ENCODE data around the gene KRTAP5-8.
"Not testable (repeated sequence)": the region's sequence is repeated elsewhere in the genome, so short reads cannot be mapped to it uniquely, and the experiment has no call there.

Gene KRTAP5-8

GRCh38 chr11:71543866-71544265 is 6.0 kb downstream of the KRTAP5-8 start:
- no peak for DNase-seq (ENCODE audit: low read depth in 2 of 2)

- no peak for DNase-seq (ENCODE audit: low read depth in 2 of 2)
Measured at GRCh38 chr11:71544525-71545214, 6.8 kb downstream of the KRTAP5-8 start.

- no peak for DNase-seq (ENCODE audit: low read depth in 2 of 2)
Measured at GRCh38 chr11:71545405-71545966, 7.7 kb downstream of the KRTAP5-8 start.

- no peak for DNase-seq (ENCODE audit: low read depth in 2 of 2)
Measured at GRCh38 chr11:71548120-71548519, 10.3 kb downstream of the KRTAP5-8 start, which contains the start of gene KRTAP5-9. KRTAP5-9 (plus strand) TSS chr11:71548420; CDS start chr11:71548658, 238 bp downstream.

GRCh38 chr11:71548716-71549151 is 10.9 kb downstream of the KRTAP5-8 start:
- no peak for DNase-seq (ENCODE audit: low read depth in 2 of 2)

GRCh38 chr11:71551711-71552110 is 13.9 kb downstream of the KRTAP5-8 start:
- DNase-seq (ENCODE audit: low read depth in 2 of 2): no peak

- no peak for DNase-seq (ENCODE audit: low read depth in 2 of 2)
Measured at GRCh38 chr11:71554996-71555395, 17.2 kb downstream of the KRTAP5-8 start.

GRCh38 chr11:71555508-71555907 is 17.7 kb downstream of the KRTAP5-8 start:
- DNase-seq (ENCODE audit: low read depth in 2 of 2): no peak

GRCh38 chr11:71556018-71556417 is 18.2 kb downstream of the KRTAP5-8 start:
- no peak for DNase-seq (ENCODE audit: low read depth in 2 of 2)

GRCh38 chr11:71557257-71557656 is 19.4 kb downstream of the KRTAP5-8 start:
- no peak for DNase-seq (ENCODE audit: low read depth in 2 of 2)

GRCh38 chr11:71558996-71559395 is 21.2 kb downstream of the KRTAP5-8 start:
- no peak for DNase-seq (ENCODE audit: low read depth in 2 of 2)

GRCh38 chr11:71562120-71562519 is 24.3 kb downstream of the KRTAP5-8 start:
- no peak for DNase-seq (ENCODE audit: low read depth in 2 of 2)

GRCh38 chr11:71563406-71563805 is 25.6 kb downstream of the KRTAP5-8 start:
- no peak for DNase-seq (ENCODE audit: low read depth in 2 of 2)

GRCh38 chr11:71564430-71564829 is 26.6 kb downstream of the KRTAP5-8 start:
- no peak for DNase-seq (ENCODE audit: low read depth in 2 of 2)

- DNase-seq (ENCODE audit: low read depth in 2 of 2): no peak
Measured at GRCh38 chr11:71565263-71565662, 27.4 kb downstream of the KRTAP5-8 start, which contains the start of gene KRTAP5-10. KRTAP5-10 (plus strand) TSS chr11:71565563; CDS start chr11:71565588, 25 bp downstream.

GRCh38 chr11:71566081-71566620 is 28.3 kb downstream of the KRTAP5-8 start:
- DNase-seq (ENCODE audit: low read depth in 2 of 2): no peak

- DNase-seq (ENCODE audit: low read depth in 2 of 2): not testable (repeated sequence)
Measured at GRCh38 chr11:71566626-71567599, 29.1 kb downstream of the KRTAP5-8 start.

- DNase-seq (ENCODE audit: low read depth in 2 of 2): not testable (repeated sequence)
Measured at GRCh38 chr11:71567633-71568032, 29.8 kb downstream of the KRTAP5-8 start.

GRCh38 chr11:71568704-71569349 is 31.0 kb downstream of the KRTAP5-8 start:
- DNase-seq (ENCODE audit: low read depth in 2 of 2): no peak

GRCh38 chr11:71571101-71571850 is 33.5 kb downstream of the KRTAP5-8 start:
- not testable (repeated sequence) for DNase-seq (ENCODE audit: low read depth in 2 of 2)

- no peak for DNase-seq (ENCODE audit: low read depth in 2 of 2)
Measured at GRCh38 chr11:71572811-71573210, 35.0 kb downstream of the KRTAP5-8 start.
